Activated gamma-delta T cell treated with Interleukin-2 at 50 U/mL for 16 hours (primary cell): ENCODE measurements around the gene COL28A1.

Experiments used
- DNase-seq: peaks from one replicate; pipeline ENCODE4 v3.0.0-alpha.2; 2020

The COL28A1 gene

GRCh38 chr7:7321681-7322080 lies 214.0 kb downstream of the COL28A1 start:
- DNase-seq = no peak

GRCh38 chr7:7318601-7319000 lies 217.1 kb downstream of the COL28A1 start:
- DNase-seq = no peak

GRCh38 chr7:7317850-7318249 lies 217.8 kb downstream of the COL28A1 start:
- DNase-seq = no peak

- DNase-seq = no peak
Measured at GRCh38 chr7:7315851-7316250, 219.8 kb downstream of the COL28A1 start.

- DNase-seq = no peak
Measured at GRCh38 chr7:7312323-7312722, 223.3 kb downstream of the COL28A1 start.

- DNase-seq = no peak
Measured at GRCh38 chr7:7311001-7311400, 224.7 kb downstream of the COL28A1 start.

GRCh38 chr7:7309203-7309602 lies 226.5 kb downstream of the COL28A1 start:
- no peak for DNase-seq
